Pancreas (tissue), 10 donors: ENCODE measurements around the gene ZNF578. TPM values are rescaled to one million over a fixed set of nuclear protein-coding genes. Genes with fewer than 3 reads are reported as not detected.
"Not testable (repeated sequence)": the region's sequence is repeated elsewhere in the genome, so short reads cannot be mapped to it uniquely, and the experiment has no call there.

Experiments
- ATAC-seq, 4 donors: fragments of 200-7000 bp; cut with Tn5 transposase; one replicate each; pipeline versions ENCODE4 v1.8.0 to v1.9.1; 2020; ENCODE audit warnings: mild to moderate bottlenecking in 4 of 4, moderate library complexity in 4 of 4
- DNase-seq, 6 donors: peaks; one replicate each; pipeline ENCODE4 v3.0.0-alpha.2; 2020
- FAIRE-seq: peaks from 2 replicates; lab custom pipeline; 2012; peaks lifted over from hg19 to GRCh38; lab: Jason Lieb, UNC
- H3K27ac ChIP-seq, 4 donors: fragments of 200-600 bp; sonication (generic); 1 replicate in 3 of 4; 2 replicates in 1 of 4; pipeline versions ENCODE4 v1.5.0 to v1.8.0; 2020
- H3K27me3 ChIP-seq, 4 donors: fragments of 200-600 bp; one replicate each; pipeline ENCODE4 v1.8.0; 2021
- H3K36me3 ChIP-seq, 3 donors: fragments of 200-600 bp; sonication (generic) in 1 of 3; one replicate each; pipeline versions ENCODE4 v1.5.0 to v1.8.0; 2020 to 2021
- H3K4me1 ChIP-seq, 3 donors: fragments of 200-600 bp; one replicate each; pipeline ENCODE4 v1.8.0; 2021
- H3K4me3 ChIP-seq, 4 donors: fragments of 200-600 bp; sonication (generic) in 2 of 4; one replicate each; pipeline versions ENCODE4 v1.5.0 to v1.8.0; 2020 to 2021
- H3K9me3 ChIP-seq, 4 donors: fragments of 200-600 bp; one replicate each; pipeline ENCODE4 v1.8.0; 2021
- WGBS, 2 donors: extraction: QIAGEN DNeasy Blood & Tissue Kit; methylation state at CpG; one replicate each; pipeline ENCODE4 v1.1.7; 2013; 5-methylcytosine and 5-hydroxymethylcytosine counted together
- intact Hi-C, 3 donors: fragments of 100-400 bp; cut with DNase I; formaldehyde crosslinking; loops; one replicate each; pipeline versions ENCODE4 v1.11.1 to v1.14.2; 2022
- polyA plus RNA-seq, 2 donors: library from polyadenylated mRNA; stranded (reverse); fragments of 200-250 nt; gene quantifications; one replicate each; pipeline ENCODE4 v1.2.3, GENCODE V29; 2013
- total RNA-seq, 6 donors: library from RNA; stranded (reverse); fragmentation: NEBNext Ultra II Directional in 4 of 6; extraction: Animal tissue kit (Norgen Biotek cat#: 25700) in 4 of 6; gene quantifications; one replicate each; pipeline versions ENCODE4 v1.2.1 to v1.2.4, GENCODE V29; 2021 to 2023
- TF ChIP-seq, protein P1 (sequence below), 4 donors: fragments of 200-600 bp; sonication (generic) in 3 of 4; IDR thresholded peaks; one replicate each; pipeline versions ENCODE4 v1.5.0 to v1.8.0; 2021; ENCODE audit warnings: antibody characterized with exemption in 4 of 4
- donor health status: healthy with polysubstance abuse.
- donor health status: DM: no; HTN: no; CAD: no; lungs with moderate emphysema.
- donor health status: DM: no; HTN: no; CAD: no.
- donor health status: control.
- donor health status: control.
- donor health status: Bipolar disorder and iron deficiency.
- donor health status: DM: yes; HTN: yes; CAD: no.
- donor health status: DM: no; HTN: no; CAD: no.
- donor health status: DM: no; HTN: no; CAD: no.
- donor health status: DM: yes; HTN: yes; CAD: no.

The ZNF578 gene
- total and polyA plus RNA-seq, 8 donors = 0.15 to 2.0 (median 0.56) TPM

DNA sequence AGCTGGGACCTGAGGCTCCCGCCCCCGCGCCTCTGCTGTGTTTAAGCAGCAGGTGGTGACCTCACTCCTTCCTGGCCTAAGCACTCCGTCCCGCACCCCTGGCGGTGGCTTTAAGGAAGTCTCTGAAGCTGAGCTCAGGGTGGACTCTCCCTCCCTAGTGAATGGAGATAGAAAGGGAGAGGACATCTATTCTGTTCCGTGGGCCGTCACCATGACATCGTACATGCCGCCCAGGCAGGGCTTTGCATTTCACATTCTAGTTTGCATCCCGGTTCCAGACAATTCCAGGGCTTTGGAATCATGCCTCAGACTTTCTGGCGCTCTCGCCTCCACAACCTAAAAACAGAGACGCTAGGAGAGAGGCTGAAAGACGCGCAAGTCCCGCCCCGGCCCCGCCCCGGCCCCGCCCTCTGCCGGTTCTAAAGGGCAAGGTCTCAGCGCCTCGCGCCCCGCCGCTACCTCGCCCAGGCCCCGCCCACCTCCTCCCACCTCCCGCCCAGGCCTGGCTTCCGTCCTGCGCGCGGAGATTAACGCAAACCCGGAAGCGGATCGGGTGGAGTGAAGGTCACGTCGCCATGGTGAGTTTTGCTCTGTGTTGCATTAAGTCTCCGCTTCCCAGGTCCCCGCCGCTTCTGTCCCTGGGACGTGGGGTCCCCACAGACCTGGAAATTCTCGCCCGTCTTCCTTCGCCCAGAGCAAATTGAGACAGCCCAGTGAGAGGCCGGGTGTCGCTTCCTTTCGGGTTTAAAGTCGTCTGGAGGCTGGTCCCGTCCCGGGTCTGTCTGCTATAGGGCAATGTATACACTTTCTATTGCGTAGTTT lies 74.0 kb downstream of the ZNF578 start, which contains the start of gene ZNF808:
Gene ZNF808 (plus strand): TSS at position 535 of the 822 bp plus-strand sequence. CDS start 15,617 bp downstream, outside the sequence.
- ATAC-seq = peak; percentile 94 to 99 (median 96)
- no peaks in the 10 kb centered on the region for H3K9me3 ChIP-seq
- intact Hi-C loops = no loop called here
- peak within 1 kb of the TSS; percentile 82 to 96 (median 93) for H3K27ac ChIP-seq
- no peaks in the 10 kb centered on the region for H3K27me3 ChIP-seq
- H3K36me3 ChIP-seq = no peaks in the 10 kb centered on the region
- peak within 1 kb of the TSS; percentile 61 to 84 (median 64) for H3K4me3 ChIP-seq
- 0 to 1% methylated on average over 54 of the region's 54 CpGs for WGBS, 2 donors
- peak; percentile 96 to 99 (median 98) for DNase-seq
- FAIRE-seq = no peak
- TF ChIP-seq, protein P1, sequence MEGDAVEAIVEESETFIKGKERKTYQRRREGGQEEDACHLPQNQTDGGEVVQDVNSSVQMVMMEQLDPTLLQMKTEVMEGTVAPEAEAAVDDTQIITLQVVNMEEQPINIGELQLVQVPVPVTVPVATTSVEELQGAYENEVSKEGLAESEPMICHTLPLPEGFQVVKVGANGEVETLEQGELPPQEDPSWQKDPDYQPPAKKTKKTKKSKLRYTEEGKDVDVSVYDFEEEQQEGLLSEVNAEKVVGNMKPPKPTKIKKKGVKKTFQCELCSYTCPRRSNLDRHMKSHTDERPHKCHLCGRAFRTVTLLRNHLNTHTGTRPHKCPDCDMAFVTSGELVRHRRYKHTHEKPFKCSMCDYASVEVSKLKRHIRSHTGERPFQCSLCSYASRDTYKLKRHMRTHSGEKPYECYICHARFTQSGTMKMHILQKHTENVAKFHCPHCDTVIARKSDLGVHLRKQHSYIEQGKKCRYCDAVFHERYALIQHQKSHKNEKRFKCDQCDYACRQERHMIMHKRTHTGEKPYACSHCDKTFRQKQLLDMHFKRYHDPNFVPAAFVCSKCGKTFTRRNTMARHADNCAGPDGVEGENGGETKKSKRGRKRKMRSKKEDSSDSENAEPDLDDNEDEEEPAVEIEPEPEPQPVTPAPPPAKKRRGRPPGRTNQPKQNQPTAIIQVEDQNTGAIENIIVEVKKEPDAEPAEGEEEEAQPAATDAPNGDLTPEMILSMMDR (IDR thresholded peaks at IDR 0.05) = peak; percentile 28 to 46 (median 34)
- peaks cover 0 to 6% (median 0%) of the 10 kb centered on the region in 3 donors for H3K4me1 ChIP-seq

DNA sequence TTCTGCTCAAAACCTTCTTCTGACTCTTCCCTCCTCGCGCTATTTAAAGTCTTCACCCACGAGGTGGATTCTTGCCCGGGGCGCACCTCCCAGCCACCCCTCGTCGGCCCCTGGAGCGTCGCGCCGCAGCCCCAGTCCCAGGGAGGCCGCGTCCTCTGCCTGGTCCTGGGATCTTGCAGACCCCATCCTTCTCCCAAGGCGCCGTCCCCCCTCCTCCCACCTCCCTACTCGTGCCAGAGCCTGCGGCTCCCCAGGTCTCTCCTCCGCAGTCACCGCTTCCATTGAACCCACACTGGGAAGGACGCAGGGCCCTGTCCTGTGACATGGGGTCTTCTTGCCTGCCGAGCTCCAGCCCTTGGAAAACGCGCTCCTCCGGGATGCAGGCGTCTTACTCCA lies 74.6 kb downstream of the ZNF578 start:
- H3K4me3 ChIP-seq = peak overlapping the region; percentile 61 to 84 (median 64)
- H3K36me3 ChIP-seq = peaks cover 0 to 1% (median 0%) of the 10 kb centered on the region in 3 donors
- no peaks in the 10 kb centered on the region for H3K9me3 ChIP-seq
- no peaks in the 10 kb centered on the region for H3K27me3 ChIP-seq
- intact Hi-C loops = no loop called here
- FAIRE-seq (no peak), ATAC-seq (peak; percentile 18 to 41 (median 30)), DNase-seq (peak in 5 of 6 donors; percentile 17 to 59 (median 51))
- H3K27ac ChIP-seq = peak overlapping the region; percentile 82 to 96 (median 93)
- H3K4me1 ChIP-seq = peaks cover 0 to 6% (median 0%) of the 10 kb centered on the region in 3 donors
- WGBS, 2 donors = 1% methylated on average over 25 of the region's 25 CpGs
- TF ChIP-seq, protein P1 (IDR thresholded peaks at IDR 0.05) = no peak

DNA sequence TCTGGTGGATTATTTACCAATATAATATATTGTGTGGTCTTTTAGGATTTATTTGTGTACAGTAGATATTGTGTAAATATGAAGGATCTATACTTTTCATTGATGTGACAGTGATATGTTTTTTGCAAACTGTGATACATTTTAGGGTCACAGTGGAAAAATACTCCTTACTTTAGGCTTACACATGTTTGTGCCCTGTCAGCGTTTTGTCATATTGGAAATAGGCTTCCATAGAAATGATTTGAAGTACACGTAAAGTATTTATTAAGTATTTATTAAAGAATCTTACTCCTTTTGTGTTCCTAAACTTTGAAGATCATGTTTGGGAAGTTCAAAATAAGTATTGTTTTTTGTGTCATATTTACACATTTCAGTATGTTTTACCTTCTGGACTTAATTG lies 79.1 kb downstream of the ZNF578 start:
- Histone ChIP-seq H3K9me3 (no peaks in the 10 kb centered on the region), H3K4me1 (peaks cover 0 to 6% (median 0%) of the 10 kb centered on the region in 3 donors), H3K36me3 (peaks cover 0 to 9% (median 0%) of the 10 kb centered on the region in 3 donors), H3K27ac (no peak overlapping the region), H3K4me3 (no peak overlapping the region), H3K27me3 (no peaks in the 10 kb centered on the region)
- ATAC-seq (no peak), DNase-seq (no peak), FAIRE-seq (peak; percentile 9)
- TF ChIP-seq, protein P1 (IDR thresholded peaks at IDR 0.05) = no peak
- 96 to 97% methylated on average over 2 of the region's 2 CpGs for WGBS, 2 donors
- intact Hi-C loops = no loop called here

DNA sequence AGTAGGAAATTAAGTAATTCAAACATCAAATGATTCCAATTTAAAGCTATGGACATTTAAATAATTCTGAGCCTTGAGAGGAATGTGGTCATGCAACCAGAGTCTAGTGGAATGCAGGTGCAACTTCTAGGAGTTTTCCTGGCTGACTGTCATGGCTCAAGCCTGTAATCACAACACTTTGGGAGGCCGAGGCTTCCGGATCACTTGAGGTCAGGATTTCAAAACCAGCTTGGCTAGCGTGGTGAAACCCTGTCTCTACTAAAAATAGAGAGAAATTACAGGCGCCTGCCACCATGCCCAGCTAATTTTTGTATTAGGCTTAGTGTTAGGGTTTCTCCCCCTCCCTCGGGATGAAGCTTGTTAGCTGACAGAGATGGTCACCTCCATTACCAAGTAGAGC lies 80.5 kb downstream of the ZNF578 start:
- intact Hi-C loops = no loop called here
- TF ChIP-seq, protein P1 (IDR thresholded peaks at IDR 0.05) = no peak
- H3K27ac ChIP-seq = peak overlapping the region in 1 of 4 donors; percentile 8
- H3K36me3 ChIP-seq = peaks cover 0 to 9% (median 0%) of the 10 kb centered on the region in 3 donors
- no peak for ATAC-seq
- H3K9me3 ChIP-seq = no peaks in the 10 kb centered on the region
- H3K4me1 ChIP-seq = no peaks in the 10 kb centered on the region
- no peak overlapping the region for H3K4me3 ChIP-seq
- H3K27me3 ChIP-seq = no peaks in the 10 kb centered on the region
- 68 to 74% methylated on average over 5 of the region's 5 CpGs for WGBS, 2 donors
- no peak for FAIRE-seq
- DNase-seq = no peak

DNA sequence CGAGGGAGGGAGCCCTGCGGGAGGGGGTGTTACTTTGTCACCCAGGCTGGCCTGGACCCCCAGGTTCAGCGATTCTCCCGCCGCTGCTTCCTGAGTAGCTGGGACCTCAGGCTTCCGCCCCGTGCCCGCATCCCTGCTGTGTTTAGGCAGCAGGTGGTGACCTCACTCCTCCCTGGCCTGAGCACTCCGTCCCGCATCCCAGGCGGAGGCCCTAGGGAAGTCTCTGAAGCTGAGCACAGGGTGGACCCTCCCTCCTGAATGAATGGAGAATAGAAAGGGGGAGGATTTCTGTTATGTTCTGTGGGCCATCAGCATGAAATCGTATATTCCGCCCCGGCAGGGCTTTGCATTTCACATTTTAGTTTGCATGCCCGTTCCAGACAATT lies 82.0 kb downstream of the ZNF578 start:
- FAIRE-seq, H3K4me1 ChIP-seq, DNase-seq, H3K27me3 ChIP-seq, H3K27ac ChIP-seq, intact Hi-C loops, H3K9me3 ChIP-seq, H3K36me3 ChIP-seq, ATAC-seq: not testable (repeated sequence)
- 36 to 45% methylated on average over 14 to 15 of the region's 15 CpGs for WGBS, 2 donors
- H3K4me3 ChIP-seq = peak overlapping the region in 2 of 4 donors; percentile 10 to 31
